ENCODE results near the gene LACTB. TPM values are rescaled to one million over a fixed set of nuclear protein-coding genes. Genes with fewer than 3 reads are reported as not detected.

LACTB gene
- total and polyA plus RNA-seq, 4 donors = 13.1 to 38.1 (median 29.9) TPM

GRCh38 chr15:63187589-63188226, 66.0 kb downstream of the LACTB start:
- Histone ChIP-seq H3K27me3 (ENCODE audit: control insufficient read depth in 3 of 3, insufficient read depth in 3 of 3, low read length in 2 of 3) (no peaks in the 10 kb centered on the region), H3K36me3 (ENCODE audit: control insufficient read depth in 4 of 4, insufficient read depth in 4 of 4, low read length in 4 of 4) (peaks cover 0 to 3% (median 0%) of the 10 kb centered on the region in 4 donors), H3K27ac (ENCODE audit: low read depth in 1 of 2, low read length in 1 of 2) (no peak overlapping the region), H3K4me1 (ENCODE audit: control insufficient read depth in 5 of 5, insufficient read depth in 5 of 5, low read length in 5 of 5) (peaks cover 0 to 27% (median 10%) of the 10 kb centered on the region in 5 donors), H3K9ac (ENCODE audit: insufficient read depth in 1 of 2, low read length in 2 of 2) (no peak overlapping the region), H3K4me3 (no peak overlapping the region), H3K9me3 (ENCODE audit: control insufficient read depth in 4 of 4, insufficient read depth in 3 of 4, low read length in 3 of 4) (no peaks in the 10 kb centered on the region)
- no peak for TF ChIP-seq CTCF (IDR thresholded peaks at IDR 0.05; ENCODE audit: control extremely low read depth, extremely low read depth)
- 82 to 88% methylated on average over 5 of the region's 5 CpGs for WGBS, 2 donors
- DNase-seq (no peak), ATAC-seq (ENCODE audit: insufficient read depth, low FRiP score) (no peak)

GRCh38 chr15:63188247-63188925, 66.7 kb downstream of the LACTB start:
- Histone ChIP-seq H3K27me3 (ENCODE audit: control insufficient read depth in 3 of 3, insufficient read depth in 3 of 3, low read length in 2 of 3) (no peaks in the 10 kb centered on the region), H3K9me3 (ENCODE audit: control insufficient read depth in 4 of 4, insufficient read depth in 3 of 4, low read length in 3 of 4) (no peaks in the 10 kb centered on the region), H3K9ac (ENCODE audit: insufficient read depth in 1 of 2, low read length in 2 of 2) (peak overlapping the region in 1 of 2 donors; percentile 90), H3K4me1 (ENCODE audit: control insufficient read depth in 5 of 5, insufficient read depth in 5 of 5, low read length in 5 of 5) (peaks cover 0 to 31% (median 10%) of the 10 kb centered on the region in 5 donors), H3K27ac (ENCODE audit: low read depth in 1 of 2, low read length in 1 of 2) (peak overlapping the region in 1 of 2 donors; percentile 4), H3K36me3 (ENCODE audit: control insufficient read depth in 4 of 4, insufficient read depth in 4 of 4, low read length in 4 of 4) (peaks cover 0 to 3% (median 0%) of the 10 kb centered on the region in 4 donors), H3K4me3 (peak overlapping the region; percentile 2)
- TF ChIP-seq CTCF (IDR thresholded peaks at IDR 0.05; ENCODE audit: control extremely low read depth, extremely low read depth) = no peak
- 42 to 46% methylated on average over 10 of the region's 10 CpGs for WGBS, 2 donors
- no peak for ATAC-seq (ENCODE audit: insufficient read depth, low FRiP score)
- DNase-seq = no peak

- Histone ChIP-seq H3K4me1 (ENCODE audit: control insufficient read depth in 5 of 5, insufficient read depth in 5 of 5, low read length in 5 of 5) (peaks cover 0 to 39% (median 12%) of the 10 kb centered on the region in 5 donors), H3K27me3 (ENCODE audit: control insufficient read depth in 3 of 3, insufficient read depth in 3 of 3, low read length in 2 of 3) (no peaks in the 10 kb centered on the region), H3K4me3 (peak within 1 kb of the TSS; percentile 80), H3K9me3 (ENCODE audit: control insufficient read depth in 4 of 4, insufficient read depth in 3 of 4, low read length in 3 of 4) (no peaks in the 10 kb centered on the region), H3K27ac (ENCODE audit: low read depth in 1 of 2, low read length in 1 of 2) (peak within 1 kb of the TSS; percentile 14 to 93), H3K9ac (ENCODE audit: insufficient read depth in 1 of 2, low read length in 2 of 2) (peak within 1 kb of the TSS; percentile 73 to 98), H3K36me3 (ENCODE audit: control insufficient read depth in 4 of 4, insufficient read depth in 4 of 4, low read length in 4 of 4) (peaks cover 0 to 3% (median 0%) of the 10 kb centered on the region in 4 donors)
- WGBS, 2 donors = 1% methylated on average over 75 to 77 of the region's 77 CpGs
- peak; percentile 98 to 99 (median 98) for DNase-seq
- peak; percentile 99 for ATAC-seq (ENCODE audit: insufficient read depth, low FRiP score)
- TF ChIP-seq CTCF (IDR thresholded peaks at IDR 0.05; ENCODE audit: control extremely low read depth, extremely low read depth) = no peak
These were observed 67.5 kb downstream of the LACTB start, which contains the start of gene RAB8B for GRCh38 chr15:63188926-63189871. TSS of gene RAB8B (plus strand) at chr15:63189606. CDS start at chr15:63189625, 19 bp downstream.
